Measurements from ENCODE around the gene U2AF2.
"Not testable (repeated sequence)": the region's sequence is repeated elsewhere in the genome, so short reads cannot be mapped to it uniquely, and the experiment has no call there.

U2AF2 gene

DNA sequence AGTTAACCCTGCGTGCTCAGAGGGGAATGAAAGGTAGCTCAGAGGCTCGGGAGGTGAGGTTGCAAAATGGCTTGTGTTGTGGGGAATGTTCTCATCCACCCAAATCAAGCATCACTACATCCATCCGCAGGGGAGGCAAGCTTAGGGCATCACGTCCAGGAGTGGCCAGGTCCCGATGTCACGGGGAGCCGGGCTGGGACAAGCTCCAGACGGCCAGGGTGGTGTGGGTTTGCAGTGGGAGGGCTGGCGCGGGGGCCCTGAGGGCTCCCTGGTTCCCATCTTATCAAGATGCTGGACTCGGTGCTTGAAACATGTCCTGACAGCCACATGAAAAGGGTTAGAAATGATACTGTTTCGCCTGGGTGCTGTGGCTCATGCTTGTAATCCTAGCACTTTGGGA lies 46.0 kb downstream of the U2AF2 start:
- DNase-seq (ENCODE audit: insufficient read length, low spot score) (no peak), FAIRE-seq (no peak)

DNA sequence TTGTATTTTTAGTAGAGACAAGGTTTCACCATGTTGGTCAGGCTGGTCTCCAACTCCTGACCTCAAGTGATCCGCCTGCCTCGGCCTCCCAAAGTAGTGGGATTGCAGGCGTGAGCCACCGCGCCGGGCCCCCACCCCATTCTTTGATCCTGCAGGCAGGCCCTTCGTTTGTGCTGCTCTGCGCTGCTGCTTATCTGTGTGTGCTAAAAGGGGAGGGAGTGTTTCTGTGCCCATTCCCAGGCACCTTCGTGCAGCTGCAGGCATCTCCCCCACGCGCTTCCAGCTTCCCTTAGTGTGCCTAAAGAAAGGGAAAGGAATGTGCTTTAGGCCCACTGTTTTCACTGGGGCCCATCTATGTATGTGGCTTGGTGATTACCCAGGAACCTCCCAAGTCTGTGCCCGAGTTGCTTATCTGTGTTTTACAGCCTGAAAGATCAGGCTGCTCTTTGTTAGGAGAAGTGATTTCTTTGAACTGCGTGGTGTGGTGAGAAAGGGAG lies 47.3 kb downstream of the U2AF2 start:
- FAIRE-seq (no peak), DNase-seq (ENCODE audit: insufficient read length, low spot score) (no peak)

DNA sequence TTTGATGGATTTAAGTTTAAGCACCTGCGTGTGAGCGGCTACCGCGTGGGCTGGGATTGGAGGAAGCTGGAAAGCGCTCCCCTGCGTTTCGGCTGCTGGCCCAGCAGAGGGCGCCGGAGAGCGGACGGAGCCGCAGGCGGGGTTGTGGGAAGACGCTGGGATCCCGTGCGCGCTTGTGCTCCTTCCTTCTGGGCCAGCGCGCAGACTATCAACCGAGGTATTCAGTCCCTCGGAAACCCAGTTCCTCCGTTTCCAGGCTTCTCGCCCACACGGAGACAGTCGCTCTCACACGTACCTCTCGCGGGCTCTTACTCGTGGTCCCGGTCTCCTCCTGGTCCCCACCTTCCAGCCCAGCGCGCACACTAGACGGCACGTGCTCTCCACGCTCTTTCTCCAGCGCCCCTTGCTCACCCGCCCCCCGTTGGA lies 49.0 kb downstream of the U2AF2 start:
- no peak for FAIRE-seq
- DNase-seq (ENCODE audit: insufficient read length, low spot score) = no peak

DNA sequence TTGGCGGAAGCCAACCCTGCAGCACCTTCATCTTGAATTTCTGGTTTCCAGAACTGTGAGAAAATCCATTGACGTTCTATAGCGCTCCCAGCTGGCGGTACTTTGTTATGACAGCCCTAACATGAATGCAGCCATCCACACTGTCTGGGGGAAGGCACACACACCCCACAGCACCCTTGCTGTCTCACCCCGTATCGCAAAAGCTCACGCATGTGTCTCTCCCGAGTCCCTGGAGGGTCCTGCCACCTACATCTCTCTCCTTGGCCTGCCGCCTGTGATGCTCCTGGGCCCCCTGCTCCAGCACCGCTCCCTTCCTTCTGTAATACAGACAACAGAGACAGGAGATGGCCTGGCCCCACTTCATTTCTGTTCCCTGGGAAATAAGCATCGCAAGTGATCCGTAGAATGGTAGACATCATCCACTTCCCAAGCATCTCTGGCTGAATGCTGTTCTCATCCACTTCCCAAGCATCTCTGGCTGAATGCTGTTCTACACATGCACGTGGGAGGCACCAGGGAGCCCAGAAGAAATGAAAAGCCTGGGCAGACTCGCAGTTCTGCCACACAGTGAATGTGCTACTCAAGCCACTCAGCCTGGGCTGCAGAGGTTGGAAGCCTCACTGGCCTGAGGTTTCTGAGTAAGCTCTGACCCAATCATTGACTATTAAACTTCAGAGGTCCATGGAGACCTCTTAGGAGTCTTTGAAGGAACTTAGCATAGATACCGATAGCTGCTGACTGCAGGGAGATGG lies 49.8 kb downstream of the U2AF2 start:
- no peak for DNase-seq (ENCODE audit: insufficient read length, low spot score)
- no peak for FAIRE-seq

DNA sequence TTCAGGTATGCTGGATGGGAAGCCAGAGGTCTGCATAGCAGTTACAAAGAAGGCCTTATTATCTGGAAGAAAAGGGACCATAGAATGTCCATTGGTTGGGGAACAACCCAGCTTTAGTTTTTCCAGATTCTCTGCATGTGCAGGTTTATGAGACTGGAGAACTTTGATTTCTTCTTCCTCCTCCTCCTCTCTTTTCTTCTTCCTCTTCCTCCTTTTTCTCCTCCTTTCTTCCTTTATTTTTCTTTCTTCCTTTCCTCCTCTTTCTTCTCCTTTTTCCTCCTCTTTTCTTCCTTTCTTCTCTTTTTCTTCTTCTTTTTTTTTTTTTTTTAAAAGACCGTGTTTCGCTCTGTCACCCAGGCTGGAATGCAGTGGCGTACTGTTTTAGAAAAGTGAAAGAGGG lies 51.1 kb downstream of the U2AF2 start:
- DNase-seq (ENCODE audit: insufficient read length, low spot score) (no peak), FAIRE-seq (no peak)

DNA sequence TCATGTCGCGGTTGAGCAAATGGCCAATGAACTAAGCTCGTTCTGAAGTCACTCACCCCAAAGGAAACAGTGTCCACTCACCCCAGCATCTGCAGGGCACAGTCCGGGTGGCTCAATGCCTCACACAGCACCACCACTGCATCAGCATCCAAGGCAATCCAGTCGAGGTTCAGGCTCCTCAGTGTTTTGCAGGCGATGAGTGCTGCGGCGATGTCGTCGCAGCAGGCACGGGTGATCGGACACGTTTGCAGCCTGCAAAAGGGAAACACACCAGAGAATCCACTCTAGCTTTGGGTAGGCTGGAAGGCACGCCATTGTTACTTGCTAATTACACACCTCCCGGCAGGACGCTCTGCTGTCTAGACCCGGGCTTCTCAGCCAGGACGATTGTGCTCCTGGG lies 56.9 kb downstream of the U2AF2 start:
- no peak for FAIRE-seq
- DNase-seq (ENCODE audit: insufficient read length, low spot score) = no peak

DNA sequence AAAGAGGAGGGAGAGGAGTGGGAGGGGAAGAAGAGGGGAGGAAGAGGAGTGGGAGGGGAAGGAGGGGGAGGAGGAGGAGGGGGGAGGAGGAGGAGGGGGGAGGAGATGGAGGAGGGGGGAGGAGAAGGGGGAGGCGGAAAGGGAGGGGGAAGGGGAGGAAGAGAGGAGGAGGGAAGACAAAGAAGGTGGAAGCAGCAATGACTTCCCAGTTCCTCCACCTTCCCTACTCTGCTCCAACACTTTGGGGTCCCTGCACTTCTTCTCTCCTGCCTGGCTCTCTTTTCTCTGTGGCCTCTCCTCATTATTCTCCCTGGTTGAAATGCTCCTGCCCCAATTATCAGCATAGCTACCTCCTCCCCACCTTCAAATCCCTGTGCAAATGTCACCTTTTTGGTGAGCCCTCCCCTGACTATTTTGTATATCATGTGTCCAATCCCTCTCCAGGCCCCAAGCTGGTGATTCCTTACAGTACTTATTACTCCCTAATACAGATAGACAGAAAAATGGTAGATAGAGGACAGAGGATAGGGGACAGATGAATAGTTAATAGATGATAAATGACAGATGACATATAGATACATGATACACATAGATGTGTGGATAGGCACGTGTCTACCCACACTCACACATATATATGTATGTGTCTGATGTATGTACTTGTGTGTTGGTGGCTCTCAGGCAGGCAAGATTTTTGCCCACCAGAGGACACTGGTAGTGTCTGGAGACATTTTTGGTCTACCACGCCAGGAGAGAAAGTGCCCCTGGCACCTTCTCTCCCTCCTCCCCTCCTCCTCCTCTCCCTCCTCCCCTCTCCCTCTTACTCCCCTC lies 58.2 kb downstream of the U2AF2 start:
- FAIRE-seq (no peak), DNase-seq (ENCODE audit: insufficient read length, low spot score) (no peak)

DNA sequence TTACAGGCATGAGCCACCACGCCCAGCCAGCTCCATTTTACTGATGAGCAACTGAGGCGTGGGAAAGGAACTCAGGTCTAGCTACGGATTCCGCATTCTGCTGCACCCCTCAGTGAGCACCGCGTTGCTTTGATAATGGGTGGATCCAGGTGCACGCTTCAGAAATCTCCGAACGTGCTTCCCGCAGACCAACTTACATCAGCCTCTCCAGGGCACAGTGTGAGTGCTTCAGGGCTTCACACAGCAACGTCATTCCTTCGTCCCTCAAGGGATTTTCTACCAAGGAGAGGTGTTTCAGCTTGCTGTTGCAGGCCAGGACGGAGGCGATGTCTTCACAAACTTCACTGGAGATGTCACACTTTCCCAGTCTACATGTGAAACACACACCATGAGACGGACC lies 61.7 kb downstream of the U2AF2 start:
- no peak for DNase-seq (ENCODE audit: insufficient read length, low spot score)
- FAIRE-seq = no peak

DNA sequence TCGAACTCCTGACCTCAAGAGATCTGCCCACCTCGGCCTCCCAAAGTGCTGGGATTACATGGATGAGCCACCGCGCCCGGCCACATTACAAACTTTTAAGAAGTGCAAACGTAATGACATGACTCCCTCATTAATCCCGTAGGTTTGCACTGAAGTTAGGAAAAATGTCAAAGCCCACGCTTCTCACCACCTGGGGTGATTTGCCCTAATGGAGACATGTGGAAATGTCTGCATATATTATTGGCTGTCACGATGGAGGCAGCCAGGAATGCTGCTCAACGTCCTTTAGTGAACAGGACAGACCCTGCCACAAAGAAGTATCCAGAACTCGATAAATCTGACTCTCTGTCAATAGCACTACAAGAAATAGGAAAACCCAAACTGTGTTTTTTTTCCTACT lies 62.4 kb downstream of the U2AF2 start:
- no peak for DNase-seq (ENCODE audit: insufficient read length, low spot score)
- FAIRE-seq = no peak

DNA sequence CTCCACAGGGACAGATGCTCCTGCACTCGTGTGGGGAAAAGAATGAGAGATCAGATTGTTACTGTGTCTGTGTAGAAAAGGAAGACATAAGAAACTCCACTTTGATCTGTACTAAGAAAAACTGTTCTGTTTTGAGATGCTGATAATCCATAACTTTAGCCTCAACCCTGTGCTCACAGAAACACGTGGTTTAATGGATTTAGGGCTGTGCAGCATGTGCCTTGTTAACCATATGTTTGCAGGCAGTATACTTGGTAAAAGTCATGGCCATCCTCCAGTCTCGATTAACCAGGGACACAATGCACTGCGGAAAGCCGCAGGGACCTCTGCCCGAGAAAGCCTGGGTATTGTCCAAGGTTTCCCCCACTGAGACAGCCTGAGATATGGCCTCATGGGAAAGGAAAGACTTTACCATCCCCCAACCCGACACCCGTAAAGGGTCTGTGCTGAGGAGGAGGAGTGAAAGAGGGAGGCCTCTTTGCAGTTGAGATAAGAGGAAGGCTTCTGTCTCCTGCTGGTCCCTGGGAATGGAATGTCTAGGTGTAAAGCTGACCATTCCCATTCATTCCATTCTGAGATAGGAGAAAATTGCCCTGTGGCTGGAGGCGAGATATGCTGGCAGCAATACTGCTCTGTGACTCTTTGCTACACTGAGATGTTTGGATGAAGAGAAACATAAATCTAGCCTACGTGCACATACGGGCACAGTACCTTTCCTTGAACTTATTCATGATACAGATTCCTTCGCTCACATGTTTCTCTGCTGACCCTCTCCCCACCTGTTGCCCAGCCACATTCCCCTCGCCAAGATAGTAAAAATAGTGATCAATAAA lies 63.3 kb downstream of the U2AF2 start:
- not testable (repeated sequence) for DNase-seq (ENCODE audit: insufficient read length, low spot score); FAIRE-seq

DNA sequence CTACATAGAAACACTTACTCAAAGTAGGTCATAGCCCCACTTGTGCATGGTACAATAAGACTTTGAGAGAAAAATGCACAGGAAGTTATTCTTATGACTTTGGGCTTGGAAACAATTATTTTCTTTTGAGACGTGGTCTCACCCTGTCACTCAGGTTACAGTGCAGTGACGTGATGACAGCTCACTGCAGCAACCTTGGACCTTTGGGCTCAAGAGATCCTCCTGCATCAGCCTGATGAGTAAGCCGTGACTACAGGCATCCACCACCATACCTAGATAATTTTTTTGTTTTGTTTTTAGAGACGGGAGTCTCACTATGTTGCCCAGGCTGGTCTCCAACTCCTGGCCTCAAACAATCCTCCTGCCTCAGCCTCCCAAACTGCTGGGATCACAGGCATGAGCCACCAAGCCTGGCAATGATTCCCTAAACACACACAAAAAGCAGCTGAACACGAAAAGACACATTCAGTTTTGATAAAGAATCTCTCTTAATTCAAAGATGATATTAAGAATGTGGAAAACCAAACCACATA lies 65.4 kb downstream of the U2AF2 start:
- DNase-seq (ENCODE audit: insufficient read length, low spot score) (no peak), FAIRE-seq (no peak)

DNA sequence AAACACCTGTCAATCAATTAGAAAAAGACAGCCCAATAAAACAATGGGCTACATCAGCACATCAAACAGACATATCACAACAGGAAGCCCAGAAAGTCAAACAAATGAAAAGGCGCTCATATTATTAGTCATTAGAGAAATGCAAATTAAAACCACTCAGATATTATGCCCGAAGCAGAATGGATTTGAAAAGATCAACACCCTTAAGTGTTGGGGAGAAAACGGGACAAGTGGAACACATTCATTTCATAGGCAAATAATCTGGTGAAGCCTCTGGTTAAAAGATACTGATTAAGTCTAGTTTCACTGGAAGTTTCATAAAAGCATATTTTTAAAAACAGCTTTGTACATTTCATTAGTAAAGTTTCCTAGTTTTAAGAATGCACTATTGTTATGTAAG lies 66.0 kb downstream of the U2AF2 start:
- no peak for FAIRE-seq
- no peak for DNase-seq (ENCODE audit: insufficient read length, low spot score)

DNA sequence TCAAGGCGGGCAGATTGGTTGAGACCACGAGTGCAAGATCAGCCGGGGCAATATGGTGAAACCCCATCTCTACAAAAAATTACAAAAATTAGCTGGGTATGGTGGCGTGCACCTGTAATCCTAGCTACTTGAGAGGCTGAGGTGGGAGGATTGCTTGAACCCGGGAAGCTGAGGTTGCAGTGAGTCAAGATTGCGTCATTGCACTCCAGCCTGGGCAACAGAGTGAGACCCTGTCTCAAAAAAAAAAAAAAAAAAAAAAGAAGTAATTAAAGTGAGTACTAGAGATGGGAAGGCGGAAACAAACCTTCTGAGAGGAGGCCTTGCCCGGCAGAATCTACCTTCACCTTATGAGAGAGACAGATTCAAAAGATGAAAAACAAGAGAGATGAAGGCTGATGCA lies 68.7 kb downstream of the U2AF2 start:
- no peak for FAIRE-seq
- DNase-seq (ENCODE audit: insufficient read length, low spot score) = no peak
